IMR-90 (cell line): ENCODE measurements around the gene DCC. TPM values are rescaled to one million over a fixed set of nuclear protein-coding genes. Genes with fewer than 3 reads are reported as not detected.

Experiments
- ATAC-seq: fragments of 200-7000 bp; cut with Tn5 transposase; 2 replicates; pipeline ENCODE4 v1.9.1; 2020; ENCODE audit warnings: low read depth, mild to moderate bottlenecking, moderate library complexity
- BruUV-seq: library from RNA; stranded (reverse); fragments of 400-500 nt; replicated peaks from 2 replicates; lab custom pipeline; 2021; lab: Mats Ljungman, UMichigan
- CTCF ChIA-PET: fragments of 300-600 bp; formaldehyde crosslinking; extraction: SDS; loops from one replicate; lab custom pipeline; 2021; ENCODE audit warnings: antibody characterized with exemption; lab: Yijun Ruan, JAX
- POLR2A ChIA-PET: fragments of 300-600 bp; sonication (Branson Sonifier 250); formaldehyde crosslinking; loops from one replicate; lab custom pipeline; 2022; ENCODE audit warnings: antibody characterized with exemption; ENCODE audit not compliant: unreplicated experiment; lab: Charles Lee
- DNase-seq: peaks from one replicate; pipeline ENCODE4 v3.0.0; 2013
- H2AFZ ChIP-seq: replicated peaks from 2 replicates; pipeline ENCODE3; 2013; ENCODE audit warnings: low read length, mild to moderate bottlenecking; ENCODE audit not compliant: poor library complexity
- H2AK5ac ChIP-seq: 2 replicates; pipeline ENCODE4 v1.6.1; 2013; ENCODE audit warnings: low read depth, low read length, inconsistent platforms
- H2AK9ac ChIP-seq: replicated peaks from 2 replicates; pipeline ENCODE3; 2013; ENCODE audit warnings: mild to moderate bottlenecking, low read depth, low read length, moderate library complexity; ENCODE audit not compliant: poor library complexity
- H2BK120ac ChIP-seq: 2 replicates; pipeline ENCODE4 v1.6.1; 2013; ENCODE audit warnings: low read depth, low read length, inconsistent platforms
- H2BK15ac ChIP-seq: 3 replicates; pipeline ENCODE4 v1.6.1; 2013; ENCODE audit warnings: low read depth, low read length, inconsistent platforms
- H2BK20ac ChIP-seq: 2 replicates; pipeline ENCODE4 v1.6.1; 2013; ENCODE audit warnings: low read depth, mild to moderate bottlenecking, inconsistent platforms, low read length, moderate library complexity
- H2BK5ac ChIP-seq: 2 replicates; pipeline ENCODE4 v1.6.1; 2013; ENCODE audit warnings: mild to moderate bottlenecking, low read depth, low read length, inconsistent platforms; ENCODE audit not compliant: poor library complexity, severe bottlenecking
- H3K14ac ChIP-seq: replicated peaks from 2 replicates; pipeline ENCODE4 v1.6.1; 2013; ENCODE audit warnings: low read depth, low read length, inconsistent platforms
- H3K18ac ChIP-seq: 2 replicates; pipeline ENCODE4 v1.6.1; 2013; ENCODE audit warnings: low read depth, low read length, control low read depth
- H3K23ac ChIP-seq: 2 replicates; pipeline ENCODE4 v1.6.1; 2013; ENCODE audit warnings: low read depth, low read length, inconsistent platforms
- H3K27ac ChIP-seq: 2 replicates; pipeline ENCODE4 v1.5.1; 2013; ENCODE audit warnings: mild to moderate bottlenecking, control low read depth, low read length; ENCODE audit not compliant: insufficient read depth
- H3K27me3 ChIP-seq: 2 replicates; pipeline ENCODE4 v1.6.1; 2013; ENCODE audit warnings: low read length; ENCODE audit not compliant: control insufficient read depth, insufficient read depth
- H3K36me3 ChIP-seq: 2 replicates; pipeline ENCODE4 v1.6.1; 2013; ENCODE audit warnings: low read length, mixed read lengths; ENCODE audit not compliant: control insufficient read depth, insufficient read depth
- H3K4ac ChIP-seq: 2 replicates; pipeline ENCODE4 v1.6.1; 2013; ENCODE audit warnings: low read depth, low read length, inconsistent platforms
- H3K4me1 ChIP-seq: 2 replicates; pipeline ENCODE4 v1.6.1; 2013; ENCODE audit warnings: low read length, mixed read lengths; ENCODE audit not compliant: control insufficient read depth, insufficient read depth
- H3K4me2 ChIP-seq: 2 replicates; pipeline ENCODE4 v1.6.1; 2013; ENCODE audit warnings: low read depth, mild to moderate bottlenecking, control low read depth, low read length, moderate library complexity
- H3K4me3 ChIP-seq: 2 replicates; pipeline ENCODE4 v1.5.1; 2013; ENCODE audit warnings: low read depth, mild to moderate bottlenecking, control low read depth, low read length, moderate library complexity; ENCODE audit not compliant: insufficient read depth
- H3K56ac ChIP-seq: 2 replicates; pipeline ENCODE4 v1.6.1; 2013; ENCODE audit warnings: low read length, inconsistent platforms; ENCODE audit not compliant: insufficient read depth; ENCODE audit errors: extremely low read depth
- H3K79me1 ChIP-seq, 2 experiments: 2 replicates each; pipeline ENCODE4 v1.6.1; 2013; ENCODE audit warnings: low read length in 2 of 2, inconsistent platforms in 1 of 2, low read depth in 1 of 2
- H3K9ac ChIP-seq: 2 replicates; pipeline ENCODE4 v1.6.1; 2013; ENCODE audit warnings: low read depth, low read length, control low read depth
- H3K9me1 ChIP-seq: 2 replicates; pipeline ENCODE4 v1.6.1; 2013; ENCODE audit warnings: low read length, inconsistent platforms; ENCODE audit not compliant: insufficient read depth
- H3K9me3 ChIP-seq: 2 replicates; pipeline ENCODE4 v1.6.1; 2013; ENCODE audit warnings: low read length; ENCODE audit not compliant: control insufficient read depth, insufficient read depth
- H4K20me1 ChIP-seq: 2 replicates; pipeline ENCODE4 v1.6.1; 2013; ENCODE audit warnings: low read length, inconsistent platforms; ENCODE audit not compliant: insufficient read depth
- H4K5ac ChIP-seq: 2 replicates; pipeline ENCODE4 v1.6.1; 2013; ENCODE audit warnings: mild to moderate bottlenecking, low read depth, low read length, control low read depth
- H4K8ac ChIP-seq, 2 experiments: 2 replicates each; pipeline ENCODE4 v1.6.1; 2013; ENCODE audit warnings: low read depth in 2 of 2, low read length in 2 of 2, control low read depth in 1 of 2, inconsistent platforms in 1 of 2
- H4K91ac ChIP-seq: 2 replicates; pipeline ENCODE4 v1.6.1; 2013; ENCODE audit warnings: low read depth, low read length, inconsistent platforms; ENCODE audit not compliant: insufficient read depth
- BHLHE40 ChIP-seq: fragments of 150-350 bp; IDR thresholded peaks from 2 replicates; pipeline ENCODE4 v1.6.1; 2016; ENCODE audit warnings: mild to moderate bottlenecking, low read depth, low read length
- CTCF ChIP-seq: conservative IDR thresholded peaks from 2 replicates; pipeline ENCODE4 v1.5.1; 2012; ENCODE audit warnings: mild to moderate bottlenecking, low read depth, low read length, improper control_type of control experiment
- FOS ChIP-seq: fragments of 150-350 bp; IDR thresholded peaks from 2 replicates; pipeline ENCODE4 v1.6.1; 2016; ENCODE audit warnings: low read depth, low read length
- MAFK ChIP-seq: IDR thresholded peaks from 2 replicates; pipeline ENCODE4 v1.6.1; 2012; ENCODE audit warnings: low read depth, low read length, improper control_type of control experiment
- MXI1 ChIP-seq: IDR thresholded peaks from 2 replicates; pipeline ENCODE4 v1.6.1; 2012; ENCODE audit warnings: low read depth, mild to moderate bottlenecking, low read length, moderate library complexity, borderline replicate concordance
- NFE2L2 ChIP-seq: fragments of 150-350 bp; IDR thresholded peaks from 2 replicates; pipeline ENCODE4 v1.6.1; 2016; ENCODE audit warnings: low read depth, mild to moderate bottlenecking, low read length
- POLR2A ChIP-seq: IDR thresholded peaks from 2 replicates; pipeline ENCODE4 v1.6.1; 2012; ENCODE audit warnings: mild to moderate bottlenecking, low read depth, low read length
- RAD21 ChIP-seq: IDR thresholded peaks from 2 replicates; pipeline ENCODE4 v1.6.1; 2012; ENCODE audit warnings: low read length, improper control_type of control experiment
- SMC3 ChIP-seq: fragments of 150-350 bp; IDR thresholded peaks from 2 replicates; pipeline ENCODE4 v1.6.1; 2016; ENCODE audit warnings: low read depth, mild to moderate bottlenecking, antibody characterized with exemption, low read length, moderate library complexity
- USF2 ChIP-seq: fragments of 150-350 bp; IDR thresholded peaks from 2 replicates; pipeline ENCODE4 v1.6.1; 2017; ENCODE audit warnings: mild to moderate bottlenecking, antibody characterized with exemption, low read length, low read depth
- dilution Hi-C: fragments of 300-500 bp; cut with HindIII; formaldehyde crosslinking; loops from one replicate; pipeline ENCODE4 v1.14.3; 2018; ENCODE audit warnings: low sequenced_read_pairs; ENCODE audit not compliant: unreplicated experiment
- in situ Hi-C: fragments of 300-500 bp; cut with MboI; formaldehyde crosslinking; loops from 3 replicates; pipeline ENCODE4 v1.14.3; 2019; ENCODE audit warnings: low sequenced_read_pairs, inconsistent platforms, mixed read lengths
- intact Hi-C: fragments of 100-400 bp; cut with micrococcal nuclease; formaldehyde crosslinking; loops from 2 replicates; pipeline ENCODE4 v1.10.0; 2022
- polyA plus RNA-seq, 3 experiments: library from polyadenylated mRNA; depleted of rRNA; stranded (reverse); fragments of >200 nt; gene quantifications; 2 replicates each; pipeline ENCODE4 v1.2.3, GENCODE V29; 2012; ENCODE audit warnings: low replicate concordance in 1 of 3
- total RNA-seq: library from RNA; depleted of rRNA; stranded (reverse); fragments of >200 nt; gene quantifications from 2 replicates; pipeline ENCODE4 v1.2.3, GENCODE V29; 2012

DCC gene
- total and polyA plus RNA-seq, 2 of the 4 experiments (the other 2 are of a cell fraction) = 0.31 to 0.54 TPM

- no peak overlapping the region for H3K4me2 ChIP-seq
- POLR2A ChIA-PET = no interaction called here
- no peak overlapping the region for H4K5ac ChIP-seq
- dilution Hi-C loops = no loop called here
- no peak overlapping the region for H2AFZ ChIP-seq
- H3K79me1 ChIP-seq = no peaks in the 10 kb centered on the region
- H4K20me1 ChIP-seq = no peaks in the 10 kb centered on the region
- H3K4me3 ChIP-seq = no peak overlapping the region
- H3K27me3 ChIP-seq = no peaks in the 10 kb centered on the region
- H2BK20ac ChIP-seq = no peak overlapping the region
- H3K9me3 ChIP-seq = peaks cover 16% of the 10 kb centered on the region
- intact Hi-C loops = no loop called here
- H3K27ac ChIP-seq = no peak overlapping the region
- DNase-seq (no peak), ATAC-seq (no peak)
- H3K18ac ChIP-seq = no peak overlapping the region
- H3K9me1 ChIP-seq = no peaks in the 10 kb centered on the region
- H2BK120ac ChIP-seq = no peak overlapping the region
- no peak overlapping the region for H2BK15ac ChIP-seq
- H3K36me3 ChIP-seq = no peaks in the 10 kb centered on the region
- H3K9ac ChIP-seq = no peak overlapping the region
- TF ChIP-seq RAD21 (no peak), MXI1 (no peak), MAFK (no peak), CTCF (no peak), FOS (no peak), SMC3 (no peak), POLR2A (no peak), NFE2L2 (no peak), USF2 (no peak), BHLHE40 (no peak)
- no peak overlapping the region for H3K4ac ChIP-seq
- H3K4me1 ChIP-seq = no peaks in the 10 kb centered on the region
- no peak overlapping the region for H2AK5ac ChIP-seq
- no peak overlapping the region for H3K14ac ChIP-seq
- H3K56ac ChIP-seq = no peak overlapping the region
- CTCF ChIA-PET = interaction anchor here (0.6 kb wide), 1 partner anchor 1373 kb away, joined by 3 read pairs; no protein-coding TSS in a partner anchor
- no peak overlapping the region for H2BK5ac ChIP-seq
- H2AK9ac ChIP-seq = no peak overlapping the region
- in situ Hi-C loops = no loop called here
- H4K8ac ChIP-seq = no peak overlapping the region
- H4K91ac ChIP-seq = no peak overlapping the region
- no peak overlapping the region for H3K23ac ChIP-seq
- BruUV-seq = no TSS peak
Measured at GRCh38 chr18:52888014-52888413, 548.0 kb downstream of the DCC start.
